ENCODE data around the gene PRUNE2. TPM values are rescaled to one million over a fixed set of nuclear protein-coding genes. Genes with fewer than 3 reads are reported as not detected.

Gene PRUNE2
- total RNA-seq, 4 donors from 2014 or later = 586 to 728 (median 654) TPM

DNA sequence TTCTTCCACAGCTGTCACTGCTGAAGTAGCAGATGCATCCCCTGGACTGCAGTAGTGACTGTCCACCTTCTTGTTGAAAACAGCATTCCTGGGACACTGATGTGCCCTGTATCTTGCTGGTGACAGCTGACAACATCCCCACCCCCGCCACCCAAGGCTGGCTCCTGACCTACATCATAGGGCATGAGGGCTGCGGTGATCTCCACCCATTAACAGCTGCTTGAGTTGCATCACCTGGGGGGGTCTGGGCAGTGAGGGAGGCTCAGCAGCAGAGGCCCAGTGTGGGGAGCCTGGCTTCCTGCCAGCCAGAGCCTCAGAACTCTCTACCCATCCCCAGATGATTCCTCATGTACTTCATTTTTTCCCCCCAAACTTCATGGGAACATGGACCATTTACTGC, 4.1 kb downstream of the PRUNE2 start:
- H3K4me3 ChIP-seq = peak overlapping the region; percentile 53 to 82 (median 65)
- H3K9me3 ChIP-seq = no peaks in the 10 kb centered on the region
- no CpG with 5 or more reads among the region's 2 CpGs for WGBS
- intact Hi-C loops (cut with DNase I) = no loop called here
- H3K36me3 ChIP-seq = no peaks in the 10 kb centered on the region
- no peak for DNase-seq (ENCODE audit: extremely low spot score)
- H3K27ac ChIP-seq (replicated peaks in 1 of 4) = peak overlapping the region; percentile 78 to 91 (median 88)
- TF ChIP-seq POLR2AphosphoS5 (IDR thresholded peaks at IDR 0.05) = peak; percentile 53 to 64
- TF ChIP-seq, protein P1, sequence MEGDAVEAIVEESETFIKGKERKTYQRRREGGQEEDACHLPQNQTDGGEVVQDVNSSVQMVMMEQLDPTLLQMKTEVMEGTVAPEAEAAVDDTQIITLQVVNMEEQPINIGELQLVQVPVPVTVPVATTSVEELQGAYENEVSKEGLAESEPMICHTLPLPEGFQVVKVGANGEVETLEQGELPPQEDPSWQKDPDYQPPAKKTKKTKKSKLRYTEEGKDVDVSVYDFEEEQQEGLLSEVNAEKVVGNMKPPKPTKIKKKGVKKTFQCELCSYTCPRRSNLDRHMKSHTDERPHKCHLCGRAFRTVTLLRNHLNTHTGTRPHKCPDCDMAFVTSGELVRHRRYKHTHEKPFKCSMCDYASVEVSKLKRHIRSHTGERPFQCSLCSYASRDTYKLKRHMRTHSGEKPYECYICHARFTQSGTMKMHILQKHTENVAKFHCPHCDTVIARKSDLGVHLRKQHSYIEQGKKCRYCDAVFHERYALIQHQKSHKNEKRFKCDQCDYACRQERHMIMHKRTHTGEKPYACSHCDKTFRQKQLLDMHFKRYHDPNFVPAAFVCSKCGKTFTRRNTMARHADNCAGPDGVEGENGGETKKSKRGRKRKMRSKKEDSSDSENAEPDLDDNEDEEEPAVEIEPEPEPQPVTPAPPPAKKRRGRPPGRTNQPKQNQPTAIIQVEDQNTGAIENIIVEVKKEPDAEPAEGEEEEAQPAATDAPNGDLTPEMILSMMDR (IDR thresholded peaks at IDR 0.05) = no peak
- peaks cover 14 to 64% (median 62%) of the 10 kb centered on the region in 4 donors for H3K4me1 ChIP-seq
- H3K27me3 ChIP-seq = no peaks in the 10 kb centered on the region

DNA sequence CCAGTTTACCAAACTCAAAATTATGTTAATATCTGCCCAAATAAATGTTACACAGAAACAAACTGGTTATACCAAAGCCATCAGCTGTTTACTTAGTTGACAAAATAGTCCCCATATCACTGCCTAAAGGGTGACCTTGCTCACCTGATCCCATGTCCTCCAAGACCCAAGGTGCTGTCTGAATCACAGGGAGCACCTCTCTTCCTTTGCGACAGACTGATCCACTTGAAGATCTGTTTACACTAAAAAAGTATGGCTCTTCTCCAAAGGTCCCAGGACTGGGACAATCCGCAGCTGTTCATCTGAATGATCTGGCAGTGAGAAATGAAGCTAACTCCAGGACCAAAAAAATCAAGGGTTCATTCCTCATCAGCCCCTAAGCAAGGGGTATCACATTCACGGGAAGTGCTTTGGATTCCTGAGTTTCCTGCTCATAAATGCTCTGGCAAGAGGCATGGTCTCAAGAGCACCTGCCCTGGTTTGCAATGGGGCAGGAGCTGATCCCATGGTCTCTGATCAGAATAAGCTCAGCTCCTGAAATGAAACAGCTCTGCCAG, 5.0 kb downstream of the PRUNE2 start:
- Histone ChIP-seq H3K4me3 (peak overlapping the region; percentile 53 to 82 (median 65)), H3K27me3 (no peaks in the 10 kb centered on the region), H3K9me3 (no peaks in the 10 kb centered on the region), H3K4me1 (peaks cover 14 to 64% (median 62%) of the 10 kb centered on the region in 4 donors), H3K27ac (replicated peaks in 1 of 4) (peak overlapping the region; percentile 78 to 91 (median 88)), H3K36me3 (no peaks in the 10 kb centered on the region)
- 59% methylated on average over 3 of the region's 3 CpGs for WGBS
- intact Hi-C loops (cut with DNase I) = no loop called here
- TF ChIP-seq, protein P1 (IDR thresholded peaks at IDR 0.05) = no peak
- TF ChIP-seq POLR2A (IDR thresholded peaks at IDR 0.05; ENCODE audit: low read depth) (no peak), EP300 (IDR thresholded peaks at IDR 0.05) (no peak), POLR2AphosphoS5 (IDR thresholded peaks at IDR 0.05) (peak in 1 of 2 donors; percentile 56)
- DNase-seq (ENCODE audit: extremely low spot score) = no peak

DNA sequence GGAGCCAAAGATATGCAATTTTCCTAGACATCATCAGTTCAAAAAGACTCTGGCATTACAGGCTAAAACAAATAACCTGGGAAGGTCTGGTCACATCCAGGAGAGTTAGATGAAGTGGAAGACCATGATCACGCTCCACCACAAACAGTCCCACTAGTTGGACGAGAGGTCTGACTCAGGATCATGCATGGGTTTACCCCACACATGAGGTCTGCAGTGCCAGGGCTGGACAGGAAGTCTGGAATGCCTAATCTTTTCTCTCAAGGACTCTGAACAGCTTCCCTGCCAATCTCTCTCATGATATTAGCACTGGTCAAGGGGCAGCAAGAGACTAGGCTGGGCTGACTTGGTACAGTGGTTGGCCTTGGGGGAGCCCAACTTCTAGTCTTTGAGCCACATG, 7.1 kb downstream of the PRUNE2 start:
- no peak for DNase-seq (ENCODE audit: extremely low spot score)
- no peaks in the 10 kb centered on the region for H3K9me3 ChIP-seq
- no peaks in the 10 kb centered on the region for H3K36me3 ChIP-seq
- peak overlapping the region; percentile 78 to 91 (median 88) for H3K27ac ChIP-seq (replicated peaks in 1 of 4)
- WGBS = 50% methylated on average over 2 of the region's 2 CpGs
- intact Hi-C loops (cut with DNase I) = no loop called here
- no peaks in the 10 kb centered on the region for H3K27me3 ChIP-seq
- peaks cover 4 to 85% (median 76%) of the 10 kb centered on the region in 4 donors for H3K4me1 ChIP-seq
- TF ChIP-seq EP300 (IDR thresholded peaks at IDR 0.05) = no peak
- TF ChIP-seq POLR2AphosphoS5 (IDR thresholded peaks at IDR 0.05) = peak; percentile 7 to 50
- TF ChIP-seq POLR2A (IDR thresholded peaks at IDR 0.05; ENCODE audit: low read depth) = no peak
- H3K4me3 ChIP-seq = peak overlapping the region in 2 of 4 donors; percentile 7 to 13

DNA sequence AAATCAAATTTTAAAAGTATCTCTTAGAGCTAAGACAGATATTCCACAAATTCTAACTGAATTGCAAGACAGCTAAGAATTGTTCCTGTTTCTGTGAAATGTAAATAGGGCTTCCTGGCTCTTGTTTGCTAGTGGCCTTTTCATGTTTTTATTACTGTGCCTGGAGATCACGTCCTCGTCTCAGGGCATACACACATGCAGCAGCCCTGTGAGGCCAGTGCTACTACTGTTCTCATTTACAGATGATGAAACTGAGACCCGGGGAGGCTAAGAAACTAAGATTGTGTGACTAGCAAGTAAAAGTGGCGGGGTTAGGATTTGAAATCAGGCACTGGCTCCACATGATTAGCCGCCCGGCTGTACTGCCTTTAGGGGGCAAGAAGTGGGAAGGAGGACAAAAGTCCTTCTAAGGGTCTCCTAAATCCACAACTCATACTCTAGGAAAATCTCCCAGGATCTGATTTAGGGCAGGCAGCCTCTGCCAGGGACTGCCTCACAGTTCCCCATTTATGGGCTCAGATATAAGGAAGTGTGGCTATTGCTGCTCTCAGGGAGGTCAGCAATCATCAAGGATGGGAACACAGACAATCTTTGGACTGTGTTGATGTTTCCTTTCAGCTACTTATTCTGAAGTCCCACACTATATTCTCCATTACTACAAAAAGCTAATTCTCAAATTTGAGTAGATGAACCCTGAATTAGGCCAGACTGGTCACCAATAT, 7.9 kb downstream of the PRUNE2 start:
- no peaks in the 10 kb centered on the region for H3K36me3 ChIP-seq
- intact Hi-C loops (cut with DNase I) = no loop called here

DNA sequence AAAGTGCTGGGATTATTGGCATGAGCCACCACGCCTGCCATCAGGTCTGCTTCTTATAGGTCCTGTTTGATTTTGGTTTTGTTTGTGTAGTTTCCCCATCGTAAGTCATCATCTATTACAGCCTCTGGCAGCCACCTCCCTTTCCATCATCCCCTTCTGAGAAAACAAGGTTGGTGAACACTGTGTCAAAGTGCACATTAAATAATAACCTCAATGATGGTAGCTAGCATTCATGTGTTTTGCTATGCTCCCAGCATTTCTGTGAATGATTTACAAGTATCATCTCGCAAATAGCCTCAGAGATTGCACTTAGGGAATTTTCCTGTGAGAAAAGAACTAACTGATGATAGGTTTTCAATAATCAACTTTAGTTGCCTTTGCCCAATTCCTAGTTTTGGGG, 9.9 kb downstream of the PRUNE2 start:
- Histone ChIP-seq H3K9me3 (no peaks in the 10 kb centered on the region), H3K27me3 (no peaks in the 10 kb centered on the region), H3K27ac (replicated peaks in 1 of 4) (peak overlapping the region; percentile 78 to 91 (median 88)), H3K4me1 (peaks cover 4 to 100% (median 86%) of the 10 kb centered on the region in 4 donors), H3K36me3 (no peaks in the 10 kb centered on the region), H3K4me3 (no peak overlapping the region)
- 77% methylated on average over 3 of the region's 3 CpGs for WGBS
- no peak for DNase-seq (ENCODE audit: extremely low spot score)
- intact Hi-C loops (cut with DNase I) = no loop called here
- TF ChIP-seq EP300 (IDR thresholded peaks at IDR 0.05) = no peak

More for the DNA sequence above, 7.9 kb downstream of the PRUNE2 start:
- no peaks in the 10 kb centered on the region for H3K9me3 ChIP-seq
- WGBS = 57% methylated on average over 6 of the region's 6 CpGs
- H3K4me1 ChIP-seq = peaks cover 4 to 93% (median 84%) of the 10 kb centered on the region in 4 donors
- H3K27me3 ChIP-seq = no peaks in the 10 kb centered on the region
- DNase-seq (ENCODE audit: extremely low spot score) = no peak
- peak overlapping the region; percentile 2 to 38 (median 12) for H3K4me3 ChIP-seq
- TF ChIP-seq EP300 (IDR thresholded peaks at IDR 0.05) (no peak), POLR2A (IDR thresholded peaks at IDR 0.05; ENCODE audit: low read depth) (no peak), POLR2AphosphoS5 (IDR thresholded peaks at IDR 0.05) (peak; percentile 9 to 42)
- TF ChIP-seq, protein P1 (IDR thresholded peaks at IDR 0.05) = no peak
- peak overlapping the region; percentile 78 to 91 (median 88) for H3K27ac ChIP-seq (replicated peaks in 1 of 4)
